ENCODE measurements around the gene MYO9A.

MYO9A gene

GRCh38 chr15:71830981-71831380, 287.0 kb downstream of the MYO9A start:
- no peak for DNase-seq

- no peak for DNase-seq
Observed at GRCh38 chr15:71826196-71826595, 291.8 kb downstream of the MYO9A start.

GRCh38 chr15:71825021-71825730, 292.8 kb downstream of the MYO9A start:
- no peak for DNase-seq

- DNase-seq, result no peak
Observed at GRCh38 chr15:71823801-71824200, 294.1 kb downstream of the MYO9A start.

- DNase-seq, result no peak
Observed at GRCh38 chr15:71822890-71823630, 294.9 kb downstream of the MYO9A start.

- DNase-seq, result no peak
Observed at GRCh38 chr15:71821547-71822129, 296.3 kb downstream of the MYO9A start.

- no peak for DNase-seq
Observed at GRCh38 chr15:71820127-71820526, 297.8 kb downstream of the MYO9A start.

- DNase-seq, result no peak
Observed at GRCh38 chr15:71817351-71817750, 300.6 kb downstream of the MYO9A start.

GRCh38 chr15:71815301-71815700, 302.6 kb downstream of the MYO9A start:
- no peak for DNase-seq

GRCh38 chr15:71813723-71814470, 304.1 kb downstream of the MYO9A start:
- DNase-seq, result no peak

- no peak for DNase-seq
Observed at GRCh38 chr15:71812966-71813722, 304.8 kb downstream of the MYO9A start.

- DNase-seq, result no peak
Observed at GRCh38 chr15:71811752-71812735, 305.9 kb downstream of the MYO9A start.

GRCh38 chr15:71811036-71811736, 306.8 kb downstream of the MYO9A start:
- no peak for DNase-seq

GRCh38 chr15:71810256-71811035, 307.5 kb downstream of the MYO9A start, which contains the start of gene NR2E3:
TSS of gene NR2E3 (plus strand) at chr15:71810554. CDS start at chr15:71810744, 190 bp downstream.
- no peak for DNase-seq

GRCh38 chr15:71809346-71809745, 308.6 kb downstream of the MYO9A start:
- no peak for DNase-seq

- DNase-seq, result no peak
Observed at GRCh38 chr15:71808311-71809020, 309.5 kb downstream of the MYO9A start.

GRCh38 chr15:71807691-71808091, 310.3 kb downstream of the MYO9A start:
- DNase-seq, result no peak

- no peak for DNase-seq
Observed at GRCh38 chr15:71807125-71807629, 310.8 kb downstream of the MYO9A start.

GRCh38 chr15:71806452-71806931, 311.5 kb downstream of the MYO9A start:
- no peak for DNase-seq

Data from activated CD8-positive, alpha-beta memory T cell treated with anti-CD3 and anti-CD28 coated beads, Interleukin-2, amount 50 U/mL, for 4 hours (primary cell).